Activated naive CD8-positive, alpha-beta T cell treated with anti-CD3 and anti-CD28 coated beads, Interleukin-2, amount 10 ng/mL, durations not matched to agents 7 days and 5 days (primary cell): ENCODE measurements around the gene COX19. TPM values are rescaled to one million over a fixed set of nuclear protein-coding genes. Genes with fewer than 3 reads are reported as not detected.
A peak's percentile ranks its signal among the peaks of the same experiment; 100 is the strongest.
"Not testable (repeated sequence)": the region's sequence is repeated elsewhere in the genome, so short reads cannot be mapped to it uniquely, and the experiment has no call there.

Source experiments
- ATAC-seq: fragments of 150-1000 bp; cut with Tn5 transposase; one replicate; pipeline ENCODE4 v1.10.0; 2021; ENCODE audit warnings: low read depth, moderate library complexity
- POLR2A ChIA-PET: fragments of 350-600 bp; sonication (Branson Sonifier 250); formaldehyde crosslinking; loops from one replicate; lab custom pipeline; 2021; ENCODE audit warnings: antibody characterized with exemption; lab: Charles Lee
- DNase-seq: peaks from one replicate; pipeline ENCODE4 v3.0.0; 2021
- H3K27ac Mint-ChIP-seq: one replicate; pipeline ENCODE4 v1.8.0; 2022; ENCODE audit warnings: mild to moderate bottlenecking, mixed read lengths
- H3K27me3 Mint-ChIP-seq: one replicate; pipeline ENCODE4 v1.8.0; 2022; ENCODE audit warnings: mild to moderate bottlenecking, moderate library complexity, mixed read lengths
- H3K36me3 Mint-ChIP-seq: one replicate; pipeline ENCODE4 v1.8.0; 2021; ENCODE audit warnings: mild to moderate bottlenecking, mixed read lengths
- H3K4me1 Mint-ChIP-seq: one replicate; pipeline ENCODE4 v1.8.0; 2021; ENCODE audit warnings: mixed read lengths
- H3K4me3 Mint-ChIP-seq: one replicate; pipeline ENCODE4 v1.8.0; 2022; ENCODE audit warnings: mild to moderate bottlenecking, moderate library complexity, mixed read lengths
- H3K9me3 Mint-ChIP-seq: one replicate; pipeline ENCODE4 v1.8.0; 2021; ENCODE audit warnings: mixed read lengths
- total RNA-seq, 2 experiments: library from RNA; stranded (reverse); gene quantifications; one replicate each; pipeline ENCODE4 v1.2.3, GENCODE V29; 2021

Gene COX19
- total RNA-seq, 2 experiments from 2014 or later: 26.2 to 29.3 TPM

- H3K9me3 Mint-ChIP-seq: no peaks in the 10 kb centered on the region
- DNase-seq (no peak), ATAC-seq (no peak)
- POLR2A ChIA-PET: no interaction called here
- H3K4me3 Mint-ChIP-seq: no peak overlapping the region
- peaks cover 9% of the 10 kb centered on the region for H3K4me1 Mint-ChIP-seq
- no peaks in the 10 kb centered on the region for H3K27me3 Mint-ChIP-seq
- H3K36me3 Mint-ChIP-seq: peaks cover 3% of the 10 kb centered on the region
- H3K27ac Mint-ChIP-seq: no peak overlapping the region
Observed at GRCh38 chr7:930975-931758, 44.2 kb downstream of the COX19 start.

GRCh38 chr7:929311-929711 lies 46.0 kb downstream of the COX19 start:
- peak overlapping the region; percentile 30 for H3K27ac Mint-ChIP-seq
- ATAC-seq (no peak), DNase-seq (no peak)
- peaks cover 15% of the 10 kb centered on the region for H3K4me1 Mint-ChIP-seq
- POLR2A ChIA-PET: no interaction called here
- H3K9me3 Mint-ChIP-seq: no peaks in the 10 kb centered on the region
- no peak overlapping the region for H3K4me3 Mint-ChIP-seq
- no peaks in the 10 kb centered on the region for H3K27me3 Mint-ChIP-seq
- peaks cover 3% of the 10 kb centered on the region for H3K36me3 Mint-ChIP-seq

- no peak overlapping the region for H3K27ac Mint-ChIP-seq
Observed at GRCh38 chr7:927031-927671, 48.2 kb downstream of the COX19 start.

GRCh38 chr7:926061-927030 lies 49.0 kb downstream of the COX19 start:
- peaks cover 15% of the 10 kb centered on the region for H3K4me1 Mint-ChIP-seq
- no peaks in the 10 kb centered on the region for H3K27me3 Mint-ChIP-seq
- H3K27ac Mint-ChIP-seq: peak overlapping the region; percentile 72
- POLR2A ChIA-PET: interaction anchor here (1.0 kb wide), 1 partner anchor 12 kb away, joined by 3 read pairs; no protein-coding TSS in a partner anchor
- ATAC-seq (no peak), DNase-seq (peak; percentile 32)
- H3K9me3 Mint-ChIP-seq: no peaks in the 10 kb centered on the region
- no peak overlapping the region for H3K4me3 Mint-ChIP-seq
- H3K36me3 Mint-ChIP-seq: peaks cover 3% of the 10 kb centered on the region

More at GRCh38 chr7:927031-927671, 48.2 kb downstream of the COX19 start:
- POLR2A ChIA-PET: no interaction called here
- H3K4me3 Mint-ChIP-seq: no peak overlapping the region
- no peaks in the 10 kb centered on the region for H3K9me3 Mint-ChIP-seq
- peaks cover 3% of the 10 kb centered on the region for H3K36me3 Mint-ChIP-seq
- no peak for ATAC-seq
- peaks cover 15% of the 10 kb centered on the region for H3K4me1 Mint-ChIP-seq
- peak; percentile 25 for DNase-seq
- H3K27me3 Mint-ChIP-seq: no peaks in the 10 kb centered on the region

GRCh38 chr7:925601-926000 lies 49.7 kb downstream of the COX19 start:
- peak; percentile 60 for DNase-seq
- no peak overlapping the region for H3K4me3 Mint-ChIP-seq
- H3K27ac Mint-ChIP-seq: peak overlapping the region; percentile 72
- peaks cover 15% of the 10 kb centered on the region for H3K4me1 Mint-ChIP-seq
- POLR2A ChIA-PET: interaction anchor here (0.9 to 1.3 kb wide), 3 partner anchors 13 to 49 kb away, joined by 3 to 6 read pairs (median 4); partner anchors contain the start of gene COX19
- ATAC-seq: peak; percentile 7
- H3K36me3 Mint-ChIP-seq: peaks cover 3% of the 10 kb centered on the region
- no peaks in the 10 kb centered on the region for H3K9me3 Mint-ChIP-seq
- no peaks in the 10 kb centered on the region for H3K27me3 Mint-ChIP-seq

GRCh38 chr7:924541-925231 lies 50.7 kb downstream of the COX19 start:
- Mint-ChIP-seq H3K4me1 (peaks cover 12% of the 10 kb centered on the region), H3K36me3 (no peaks in the 10 kb centered on the region), H3K4me3 (peak overlapping the region; percentile 81), H3K27ac (peak overlapping the region; percentile 93), H3K9me3 (no peaks in the 10 kb centered on the region), H3K27me3 (no peaks in the 10 kb centered on the region)
- ATAC-seq: peak; percentile 30
- DNase-seq: peak; percentile 64
- POLR2A ChIA-PET: interaction anchor here (0.9 to 1.3 kb wide), 2 partner anchors 29 to 50 kb away, joined by 4 to 6 read pairs; partner anchors contain the start of gene COX19

- ATAC-seq, H3K4me3 Mint-ChIP-seq, H3K27me3 Mint-ChIP-seq, DNase-seq, H3K9me3 Mint-ChIP-seq, H3K36me3 Mint-ChIP-seq, H3K27ac Mint-ChIP-seq: not testable (repeated sequence)
- POLR2A ChIA-PET: interaction anchor here (1.2 to 1.8 kb wide), 4 partner anchors 28 to 320 kb away, joined by 3 to 27 read pairs (median 8); partner anchors contain the start of gene COX19
- peaks cover 11% of the 10 kb centered on the region for H3K4me1 Mint-ChIP-seq
Observed at GRCh38 chr7:924042-924441, 51.3 kb downstream of the COX19 start.

- H3K36me3 Mint-ChIP-seq: peaks cover 2% of the 10 kb centered on the region
- peak overlapping the region; percentile 90 for H3K4me3 Mint-ChIP-seq
- peak overlapping the region; percentile 96 for H3K27ac Mint-ChIP-seq
- POLR2A ChIA-PET: interaction anchor here (0.5 to 2.3 kb wide), 13 partner anchors 13 to 561 kb away, joined by 3 to 27 read pairs (median 5); partner anchors contain the start of genes ADAP1, COX19 and GET4
- ATAC-seq (peak; percentile 76), DNase-seq (peak; percentile 86)
- no peaks in the 10 kb centered on the region for H3K27me3 Mint-ChIP-seq
- H3K9me3 Mint-ChIP-seq: no peaks in the 10 kb centered on the region
- H3K4me1 Mint-ChIP-seq: peaks cover 8% of the 10 kb centered on the region
Observed at GRCh38 chr7:923108-924041, 52.0 kb downstream of the COX19 start.

GRCh38 chr7:922334-923107 lies 52.8 kb downstream of the COX19 start:
- POLR2A ChIA-PET: interaction anchor here (0.5 to 2.3 kb wide), 11 partner anchors 12 to 560 kb away, joined by 3 to 27 read pairs (median 5); partner anchors contain the start of genes ADAP1, COX19 and GET4
- Mint-ChIP-seq H3K4me3 (peak overlapping the region; percentile 90), H3K27ac (peak overlapping the region; percentile 96), H3K9me3 (no peaks in the 10 kb centered on the region), H3K27me3 (no peaks in the 10 kb centered on the region), H3K4me1 (peaks cover 8% of the 10 kb centered on the region), H3K36me3 (peaks cover 2% of the 10 kb centered on the region)
- ATAC-seq (no peak), DNase-seq (peak; percentile 57)

GRCh38 chr7:921581-922333 lies 53.6 kb downstream of the COX19 start:
- Mint-ChIP-seq H3K27ac (peak overlapping the region; percentile 96), H3K4me3 (peak overlapping the region; percentile 90), H3K27me3 (no peaks in the 10 kb centered on the region), H3K36me3 (peaks cover 2% of the 10 kb centered on the region), H3K4me1 (peaks cover 8% of the 10 kb centered on the region), H3K9me3 (no peaks in the 10 kb centered on the region)
- no peak for DNase-seq
- no peak for ATAC-seq
- POLR2A ChIA-PET: interaction anchor here (0.8 to 2.3 kb wide), 5 partner anchors 12 to 305 kb away, joined by 3 to 16 read pairs (median 4); partner anchors contain the start of genes COX19 and GET4
